GM12878 (cell line): ENCODE data around the gene RASGRF1. TPM values are rescaled to one million over a fixed set of nuclear protein-coding genes. Genes with fewer than 3 reads are reported as not detected.

Source experiments
- ATAC-seq: fragments of 200-7000 bp; cut with Tn5 transposase; 3 replicates; pipeline ENCODE4 v1.9.1; 2020; ENCODE audit warnings: mild to moderate bottlenecking, moderate library complexity
- BruUV-seq: library from RNA; stranded (reverse); fragments of 400-500 nt; replicated peaks from 2 replicates; lab custom pipeline; 2021; lab: Mats Ljungman, UMichigan
- CTCF ChIA-PET: fragments of 300-600 bp; sonication (Branson Sonifier 250); formaldehyde crosslinking; extraction: SDS; loops from one replicate; lab custom pipeline; 2021; ENCODE audit warnings: inconsistent platforms; lab: Yijun Ruan, JAX
- POLR2A ChIA-PET: fragments of 350-600 bp; formaldehyde crosslinking; extraction: SDS; loops from one replicate; lab custom pipeline; 2021; ENCODE audit warnings: inconsistent platforms; lab: Charles Lee
- RAD21 ChIA-PET: fragments of 300-600 bp; sonication (Branson Sonifier 250); formaldehyde crosslinking; loops from one replicate; lab custom pipeline; 2023; ENCODE audit warnings: antibody characterized with exemption; ENCODE audit not compliant: unreplicated experiment; lab: Charles Lee
- SMC1A ChIA-PET: fragments of 300-600 bp; sonication (Branson Sonifier 250); formaldehyde crosslinking; loops from one replicate; lab custom pipeline; 2023; ENCODE audit not compliant: unreplicated experiment, uncharacterized antibody; lab: Charles Lee
- DNase-seq: peaks from one replicate; pipeline ENCODE4 v3.0.0-alpha.2; 2011; ENCODE audit warnings: low read depth, low spot score
- FAIRE-seq: peaks from 3 replicates; lab custom pipeline; 2011; peaks lifted over from hg19 to GRCh38; lab: Jason Lieb, UNC
- H2AFZ ChIP-seq: 2 replicates; pipeline ENCODE4 v1.6.0; 2011; ENCODE audit warnings: low read depth, low read length, control low read depth; ENCODE audit not compliant: control insufficient read depth
- H3K27ac ChIP-seq: 2 replicates; pipeline ENCODE4 v1.5.1; 2011; ENCODE audit warnings: control low read depth; ENCODE audit not compliant: control insufficient read depth, insufficient read depth
- H3K27me3 ChIP-seq, 2 experiments: replicated peaks in 1 of 2; 2 replicates each; pipeline versions ENCODE4 v1.6.0 to v1.6.1; 2011; ENCODE audit warnings: low read length in 1 of 2; ENCODE audit not compliant: control insufficient read depth in 2 of 2, insufficient read depth in 2 of 2
- H3K36me3 ChIP-seq, 2 experiments: 2 replicates each; pipeline ENCODE4 v1.5.1; 2011; ENCODE audit warnings: low read length in 1 of 2; ENCODE audit not compliant: control insufficient read depth in 2 of 2, insufficient read depth in 2 of 2
- H3K4me1 ChIP-seq: 2 replicates; pipeline ENCODE4 v1.6.1; 2011; ENCODE audit warnings: mild to moderate bottlenecking, low read length, moderate library complexity, mixed read lengths; ENCODE audit not compliant: control insufficient read depth, insufficient read depth
- H3K4me2 ChIP-seq: 2 replicates; pipeline ENCODE4 v1.6.0; 2011; ENCODE audit warnings: control low read depth; ENCODE audit not compliant: control insufficient read depth, insufficient read depth
- H3K4me3 ChIP-seq: fragments of 200-600 bp; sonication (generic); 2 replicates; pipeline ENCODE4 v1.5.1; 2016
- H3K79me2 ChIP-seq: 2 replicates; pipeline ENCODE4 v1.6.0; 2011; ENCODE audit warnings: low read length; ENCODE audit not compliant: control insufficient read depth, insufficient read depth
- H3K9ac ChIP-seq: 2 replicates; pipeline ENCODE4 v1.8.0; 2011; ENCODE audit warnings: low read length, control low read depth, mixed read lengths; ENCODE audit not compliant: control insufficient read depth, insufficient read depth
- H3K9me3 ChIP-seq: replicated peaks from 3 replicates; pipeline ENCODE4 v1.5.1; 2011; ENCODE audit warnings: mild to moderate bottlenecking, low read length; ENCODE audit not compliant: control insufficient read depth, insufficient read depth
- H4K20me1 ChIP-seq: 2 replicates; pipeline ENCODE4 v1.6.0; 2011; ENCODE audit not compliant: control insufficient read depth, insufficient read depth
- CBFB ChIP-seq: IDR thresholded peaks from 2 replicates; pipeline ENCODE4 v1.6.1; 2016; ENCODE audit warnings: antibody characterized with exemption, low read depth
- CBX3 ChIP-seq: fragments of 200-600 bp; sonication (generic); IDR thresholded peaks from 2 replicates; pipeline ENCODE4 v1.6.1; 2016; ENCODE audit warnings: low read depth, borderline replicate concordance
- CREM ChIP-seq: IDR thresholded peaks from 2 replicates; pipeline ENCODE4 v1.6.1; 2014; ENCODE audit warnings: antibody characterized with exemption, low read depth
- CUX1 ChIP-seq: IDR thresholded peaks from 2 replicates; pipeline ENCODE4 v1.6.1; 2012; ENCODE audit warnings: improper control_type of control experiment, low read depth, low read length; ENCODE audit not compliant: insufficient replicate concordance
- E2F4 ChIP-seq: IDR thresholded peaks from 2 replicates; pipeline ENCODE4 v1.6.1; 2012; ENCODE audit warnings: low read depth, low read length, improper control_type of control experiment
- MYB ChIP-seq: fragments of 150-350 bp; IDR thresholded peaks from 2 replicates; pipeline ENCODE4 v1.6.1; 2014; ENCODE audit warnings: mild to moderate bottlenecking, low read depth, low read length, borderline replicate concordance
- PML ChIP-seq: IDR thresholded peaks from 2 replicates; pipeline ENCODE4 v1.6.1; 2012; ENCODE audit warnings: low read length, inconsistent platforms
- SREBF2 ChIP-seq: IDR thresholded peaks from 2 replicates; pipeline ENCODE4 v1.6.1; 2012; ENCODE audit warnings: mild to moderate bottlenecking, low read length
- YY1 ChIP-seq: IDR thresholded peaks from 2 replicates; pipeline ENCODE4 v1.6.1; 2011; ENCODE audit warnings: low read depth, mild to moderate bottlenecking, low read length
- WGBS: methylation state at CpG from one replicate; pipeline ENCODE4 v1.1.6; 2016; ENCODE audit warnings: low lambda C conversion rate; ENCODE audit not compliant: insufficient replicate concordance, insufficient coverage; ENCODE audit errors: missing lambda C conversion rate; 5-methylcytosine and 5-hydroxymethylcytosine counted together
- in situ Hi-C: fragments of 300-500 bp; cut with MboI; formaldehyde crosslinking; loops from 9 replicates; pipeline ENCODE4 v1.14.3; 2018; ENCODE audit warnings: mixed read lengths
- intact Hi-C: fragments of 100-400 bp; cut with micrococcal nuclease; formaldehyde crosslinking; loops from one replicate; pipeline ENCODE4 v1.14.2; 2022; ENCODE audit not compliant: unreplicated experiment
- polyA plus RNA-seq, 11 experiments: library from polyadenylated mRNA; depleted of rRNA in 4 of 11; unstranded in 6 of 11; stranded (reverse) in 5 of 11; fragments of >200 nt; fragmentation: Nextera tagmentation in 4 of 11; fragmentation: Illumina TruSeq in 1 of 11; extraction: Ambion mirVana in 4 of 11; extraction: Trizol in 1 of 11; gene quantifications; 1 replicate in 1 of 11; 2 replicates in 10 of 11; pipeline versions ENCODE4 v1.2.1 to v1.2.3, GENCODE V29; 2011 to 2016; ENCODE audit warnings: inconsistent platforms in 2 of 11, missing spikeins in 2 of 11, low read depth in 1 of 11
- total RNA-seq, 4 experiments: library from RNA; depleted of rRNA in 3 of 4; stranded (reverse); fragments of >200 nt in 3 of 4; fragmentation: Illumina TruSeq in 1 of 4; extraction: Trizol in 1 of 4; gene quantifications; 2 replicates each; pipeline versions ENCODE4 v1.2.1 to v1.2.3, GENCODE V29; 2013 to 2021

RASGRF1 gene
- total and polyA plus RNA-seq, 10 of the 15 experiments (the other 5 are each of a cell fraction or from before 2014, with no cell fraction given), result 0.20 to 1.9 (median 0.86) TPM

GRCh38 chr15:78991879-78992278 is 98.7 kb downstream of the RASGRF1 start:
- 86% methylated on average over 15 of the region's 15 CpGs for WGBS
- ChIA-PET RAD21 (interaction anchor here (0.5 kb wide), 1 partner anchor 131 kb away, joined by 4 read pairs; no protein-coding TSS in a partner anchor), POLR2A (no interaction called here), CTCF (interaction anchor here (1.0 to 1.6 kb wide), 2 partner anchors 13 to 18 kb away, joined by 3 to 4 read pairs; no protein-coding TSS in a partner anchor), SMC1A (interaction anchor here (1.2 to 1.3 kb wide), 2 partner anchors 11 to 13 kb away, joined by 3 to 4 read pairs; no protein-coding TSS in a partner anchor)
- in situ Hi-C loops, result loop anchor here (25.0 kb wide), 1 partner anchor 830 kb away; no protein-coding TSS in a partner anchor
- Histone ChIP-seq H3K27me3 (no peaks in the 10 kb centered on the region), H3K36me3 (no peaks in the 10 kb centered on the region), H3K4me2 (no peak overlapping the region), H2AFZ (no peak overlapping the region), H4K20me1 (no peaks in the 10 kb centered on the region), H3K27ac (no peak overlapping the region), H3K4me1 (peaks cover 26% of the 10 kb centered on the region), H3K9ac (no peak overlapping the region), H3K9me3 (no peaks in the 10 kb centered on the region), H3K4me3 (no peak overlapping the region), H3K79me2 (no peaks in the 10 kb centered on the region)
- intact Hi-C loops, result no loop called here
- no TSS peak for BruUV-seq
- DNase-seq (no peak), FAIRE-seq (no peak), ATAC-seq (no peak)
- TF ChIP-seq CBX3 (no peak), MYB (no peak), YY1 (no peak), SREBF2 (no peak), CREM (no peak), CBFB (no peak), CUX1 (no peak), E2F4 (no peak), PML (no peak)
